DOHH2 (cell line): ENCODE results near the gene SLC12A8.
A peak's percentile ranks its signal among the peaks of the same experiment; 100 is the strongest.

Experiments used
- H3F3A ChIP-seq: fragments of 200-600 bp; sonication (generic), shearing (Covaris generic); 2 replicates; pipeline ENCODE4 v1.6.0; 2016; ENCODE audit warnings: antibody characterized with exemption, mild to moderate bottlenecking; ENCODE audit not compliant: control insufficient read depth, insufficient read depth
- H3K27ac ChIP-seq: fragments of 200-600 bp; sonication (generic); 2 replicates; pipeline ENCODE4 v1.5.1; 2014; ENCODE audit warnings: low read depth, mild to moderate bottlenecking, low read length, moderate library complexity
- H3K27me3 ChIP-seq: fragments of 200-600 bp; sonication (generic); 2 replicates; pipeline ENCODE4 v1.6.1; 2014; ENCODE audit warnings: mild to moderate bottlenecking, low read length, mixed read lengths; ENCODE audit not compliant: control insufficient read depth
- H3K36me3 ChIP-seq: fragments of 200-600 bp; sonication (generic); 2 replicates; pipeline ENCODE4 v1.6.1; 2014; ENCODE audit warnings: mild to moderate bottlenecking, low read length, moderate library complexity, mixed read lengths; ENCODE audit not compliant: control insufficient read depth
- H3K4me1 ChIP-seq: fragments of 200-600 bp; sonication (generic); 2 replicates; pipeline ENCODE4 v1.6.1; 2014; ENCODE audit warnings: mild to moderate bottlenecking, low read length, mixed read lengths; ENCODE audit not compliant: control insufficient read depth
- H3K4me2 ChIP-seq: fragments of 200-600 bp; sonication (generic); 2 replicates; pipeline ENCODE4 v1.6.0; 2014; ENCODE audit warnings: mild to moderate bottlenecking, low read length, moderate library complexity
- H3K4me3 ChIP-seq: fragments of 200-600 bp; sonication (generic); 2 replicates; pipeline ENCODE4 v1.5.1; 2014; ENCODE audit warnings: mild to moderate bottlenecking, low read length, mixed read lengths
- H3K79me2 ChIP-seq: fragments of 200-600 bp; sonication (generic); 2 replicates; pipeline ENCODE4 v1.6.1; 2014; ENCODE audit warnings: mild to moderate bottlenecking, low read length, mixed read lengths; ENCODE audit not compliant: control insufficient read depth
- H3K9me2 ChIP-seq: fragments of 200-600 bp; sonication (generic); replicated peaks from 2 replicates; pipeline ENCODE4 v1.6.1; 2014; ENCODE audit warnings: mild to moderate bottlenecking, low read length, mixed read lengths; ENCODE audit not compliant: control insufficient read depth
- H3K9me3 ChIP-seq: fragments of 200-600 bp; sonication (generic); 2 replicates; pipeline ENCODE4 v1.6.1; 2014; ENCODE audit warnings: antibody characterized with exemption, low read length, mixed read lengths; ENCODE audit not compliant: control insufficient read depth, insufficient read depth
- H4K20me1 ChIP-seq: fragments of 200-600 bp; sonication (generic); 2 replicates; pipeline ENCODE4 v1.6.0; 2014; ENCODE audit warnings: low read depth, mild to moderate bottlenecking, antibody characterized with exemption, low read length, moderate library complexity; ENCODE audit not compliant: control insufficient read depth, insufficient read depth
- EZH2phosphoT487 ChIP-seq: fragments of 200-600 bp; sonication (generic); IDR thresholded peaks from 2 replicates; pipeline ENCODE4 v1.6.1; 2017; ENCODE audit warnings: borderline replicate concordance, mild to moderate bottlenecking, antibody characterized with exemption, low read length, moderate library complexity, mixed read lengths
- TF ChIP-seq, protein P1 (sequence below): fragments of 200-600 bp; sonication (generic); IDR thresholded peaks from one replicate; pipeline ENCODE4 v1.5.1; 2014; ENCODE audit warnings: antibody characterized with exemption, mild to moderate bottlenecking, low read depth, low read length; ENCODE audit not compliant: poor library complexity, severe bottlenecking

Gene SLC12A8

DNA sequence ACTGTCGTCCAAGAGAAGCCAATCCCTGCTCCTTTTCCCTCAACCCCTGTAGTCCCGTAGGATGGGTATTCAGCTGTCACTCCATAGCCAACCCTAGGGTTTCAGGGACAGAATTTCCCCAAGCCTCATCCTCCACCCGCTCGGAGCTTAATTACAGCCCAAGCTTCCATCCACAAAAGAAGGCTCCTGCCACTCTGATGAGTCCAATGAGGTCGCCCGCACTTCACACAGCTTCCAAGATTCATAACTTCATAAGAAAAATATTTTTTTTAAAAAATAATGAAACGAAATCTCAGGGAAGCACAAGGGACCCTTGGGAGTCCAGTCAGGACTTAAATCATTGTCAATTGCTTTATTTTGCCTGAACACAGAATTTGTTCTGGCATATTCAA is 75.6 kb downstream of the SLC12A8 start:
- Histone ChIP-seq H3K27ac (no peak overlapping the region), H3K27me3 (peaks cover 25% of the 10 kb centered on the region), H3K79me2 (no peaks in the 10 kb centered on the region), H3K4me3 (no peak overlapping the region), H3K9me2 (no peaks in the 10 kb centered on the region), H3K4me2 (no peak overlapping the region), H3F3A (no peaks in the 10 kb centered on the region), H3K36me3 (no peaks in the 10 kb centered on the region), H3K4me1 (peaks cover 16% of the 10 kb centered on the region), H3K9me3 (peaks cover 4% of the 10 kb centered on the region; the same call in 1 of the 2 replicates), H4K20me1 (no peaks in the 10 kb centered on the region)
- no peak for TF ChIP-seq EZH2phosphoT487
- TF ChIP-seq, protein P1, sequence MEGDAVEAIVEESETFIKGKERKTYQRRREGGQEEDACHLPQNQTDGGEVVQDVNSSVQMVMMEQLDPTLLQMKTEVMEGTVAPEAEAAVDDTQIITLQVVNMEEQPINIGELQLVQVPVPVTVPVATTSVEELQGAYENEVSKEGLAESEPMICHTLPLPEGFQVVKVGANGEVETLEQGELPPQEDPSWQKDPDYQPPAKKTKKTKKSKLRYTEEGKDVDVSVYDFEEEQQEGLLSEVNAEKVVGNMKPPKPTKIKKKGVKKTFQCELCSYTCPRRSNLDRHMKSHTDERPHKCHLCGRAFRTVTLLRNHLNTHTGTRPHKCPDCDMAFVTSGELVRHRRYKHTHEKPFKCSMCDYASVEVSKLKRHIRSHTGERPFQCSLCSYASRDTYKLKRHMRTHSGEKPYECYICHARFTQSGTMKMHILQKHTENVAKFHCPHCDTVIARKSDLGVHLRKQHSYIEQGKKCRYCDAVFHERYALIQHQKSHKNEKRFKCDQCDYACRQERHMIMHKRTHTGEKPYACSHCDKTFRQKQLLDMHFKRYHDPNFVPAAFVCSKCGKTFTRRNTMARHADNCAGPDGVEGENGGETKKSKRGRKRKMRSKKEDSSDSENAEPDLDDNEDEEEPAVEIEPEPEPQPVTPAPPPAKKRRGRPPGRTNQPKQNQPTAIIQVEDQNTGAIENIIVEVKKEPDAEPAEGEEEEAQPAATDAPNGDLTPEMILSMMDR = no peak

DNA sequence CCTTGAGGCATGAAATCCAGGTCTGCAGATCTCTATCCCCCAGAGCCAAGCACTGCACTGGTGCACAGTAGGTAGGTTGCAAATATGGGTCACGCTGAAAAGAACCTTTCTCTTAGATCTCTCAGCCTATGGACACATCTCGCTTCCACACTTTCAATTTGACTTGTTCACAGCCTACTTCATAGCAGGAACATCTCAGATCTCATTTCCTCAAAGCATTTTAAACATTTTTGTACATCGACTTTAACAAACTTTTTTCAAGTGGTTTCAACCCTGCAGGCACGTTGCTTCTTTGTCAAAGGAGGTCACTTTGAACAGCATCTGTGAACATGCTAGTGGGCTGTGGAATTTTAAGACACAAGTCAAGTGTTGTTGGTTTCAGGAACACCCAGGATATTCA is 76.0 kb downstream of the SLC12A8 start:
- H3K4me1 ChIP-seq = peaks cover 12% of the 10 kb centered on the region
- H3K9me2 ChIP-seq = no peaks in the 10 kb centered on the region
- no peak overlapping the region for H3K27ac ChIP-seq
- H4K20me1 ChIP-seq = no peaks in the 10 kb centered on the region
- no peak for TF ChIP-seq EZH2phosphoT487
- TF ChIP-seq, protein P1 = no peak
- H3K79me2 ChIP-seq = no peaks in the 10 kb centered on the region
- no peak overlapping the region for H3K4me2 ChIP-seq
- H3K4me3 ChIP-seq = no peak overlapping the region
- H3F3A ChIP-seq = no peaks in the 10 kb centered on the region
- H3K36me3 ChIP-seq = no peaks in the 10 kb centered on the region
- H3K9me3 ChIP-seq = peaks cover 2% of the 10 kb centered on the region; the same call in 1 of the 2 replicates
- peaks cover 20% of the 10 kb centered on the region for H3K27me3 ChIP-seq

DNA sequence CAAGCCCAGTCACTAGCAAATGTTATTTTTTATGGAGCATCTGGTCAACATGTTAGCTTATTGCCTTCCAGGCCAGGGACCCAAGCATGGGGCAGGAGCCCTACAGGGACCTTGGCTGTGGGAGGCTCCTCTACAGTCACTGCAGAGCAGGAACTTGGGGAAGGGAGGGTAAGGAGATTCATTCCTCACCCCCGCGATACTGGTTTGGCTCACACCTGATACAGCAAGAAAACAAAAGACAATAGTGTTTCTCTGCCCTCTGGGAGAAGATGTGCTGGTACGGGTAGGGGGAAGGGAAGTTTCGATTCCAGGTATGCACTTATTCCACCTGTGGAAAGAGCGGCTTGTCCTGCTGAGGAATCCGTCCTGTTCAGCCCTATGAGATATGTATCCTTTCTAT is 77.6 kb downstream of the SLC12A8 start:
- Histone ChIP-seq H3K79me2 (no peaks in the 10 kb centered on the region), H3K4me2 (no peak overlapping the region), H3K36me3 (no peaks in the 10 kb centered on the region), H3K27me3 (peaks cover 10% of the 10 kb centered on the region), H3K9me2 (no peaks in the 10 kb centered on the region), H3K9me3 (no peaks in the 10 kb centered on the region), H4K20me1 (no peaks in the 10 kb centered on the region), H3K27ac (no peak overlapping the region), H3K4me3 (no peak overlapping the region), H3F3A (no peaks in the 10 kb centered on the region), H3K4me1 (peaks cover 10% of the 10 kb centered on the region)
- TF ChIP-seq EZH2phosphoT487 = no peak
- TF ChIP-seq, protein P1 = no peak

DNA sequence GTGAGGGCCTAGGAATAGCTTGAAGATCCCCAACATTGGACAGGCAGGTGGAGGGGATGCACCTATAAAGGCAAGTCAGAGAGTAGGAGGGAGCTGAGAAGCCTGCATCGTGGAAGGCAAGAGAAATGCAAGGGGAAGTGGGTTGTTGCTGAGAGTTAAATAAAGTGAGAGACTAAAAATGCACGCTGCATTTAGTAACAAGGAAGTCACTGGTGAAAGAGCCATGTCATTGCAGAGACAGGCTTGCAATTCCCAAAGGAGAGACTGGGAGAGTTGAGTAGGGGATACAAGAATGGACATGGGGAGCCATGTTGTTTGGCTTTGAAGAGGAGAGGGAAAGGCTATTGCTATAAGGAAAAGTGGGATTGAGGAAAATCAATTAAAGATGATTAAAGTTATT is 79.7 kb downstream of the SLC12A8 start:
- no peaks in the 10 kb centered on the region for H3K79me2 ChIP-seq
- H3K4me2 ChIP-seq = peak overlapping the region; percentile 29
- H3K36me3 ChIP-seq = no peaks in the 10 kb centered on the region
- no peak overlapping the region for H3K27ac ChIP-seq
- TF ChIP-seq EZH2phosphoT487 = no peak
- TF ChIP-seq, protein P1 = no peak
- H3K27me3 ChIP-seq = peaks cover 5% of the 10 kb centered on the region
- H3F3A ChIP-seq = no peaks in the 10 kb centered on the region
- peaks cover 10% of the 10 kb centered on the region for H3K4me1 ChIP-seq
- H3K4me3 ChIP-seq = no peak overlapping the region
- no peaks in the 10 kb centered on the region for H3K9me2 ChIP-seq
- H3K9me3 ChIP-seq = no peaks in the 10 kb centered on the region
- no peaks in the 10 kb centered on the region for H4K20me1 ChIP-seq
